Inflammatory macrophage treated with lipopolysaccharide for 4 hours (primary cell): Measurements from ENCODE around the gene SLU7.

Source experiments
- DNase-seq: peaks from one replicate; pipeline ENCODE4 v3.0.0-alpha.2; 2020

Gene SLU7

DNA sequence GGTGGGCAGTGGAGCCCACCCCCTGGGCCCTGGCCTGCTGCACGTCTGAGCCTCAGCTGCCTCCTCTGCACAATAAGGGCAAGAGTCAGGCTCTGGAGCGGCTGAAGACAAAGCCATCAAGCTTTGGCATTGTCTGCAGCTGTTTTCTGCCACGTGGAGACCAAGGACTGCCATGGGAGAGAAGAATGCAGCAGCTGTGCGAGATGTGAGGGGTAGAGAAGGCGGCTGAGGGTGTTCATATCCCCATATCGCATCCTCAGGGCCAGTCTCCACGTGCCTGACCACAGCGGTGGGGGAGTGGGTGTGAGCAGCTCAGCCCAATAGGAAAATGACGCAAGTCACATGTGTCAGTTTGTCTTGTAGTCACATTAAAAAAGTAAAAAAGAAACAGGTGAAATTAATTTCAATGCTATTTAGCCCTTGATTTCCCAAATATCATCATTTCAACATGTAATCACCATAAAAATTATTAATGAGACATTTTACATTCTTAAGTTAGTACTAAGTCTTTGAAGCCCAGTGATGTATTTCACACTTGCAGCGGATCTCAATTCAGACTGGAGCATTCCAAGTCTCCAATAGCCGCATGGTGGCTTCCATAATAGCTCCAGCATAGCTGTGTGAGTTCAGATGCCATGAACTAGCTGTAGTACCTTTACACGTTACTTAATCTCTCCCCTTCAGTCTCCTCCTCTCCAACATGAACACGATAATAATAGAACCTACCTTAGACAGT lies 55.1 kb downstream of the SLU7 start:
- no peak for DNase-seq

DNA sequence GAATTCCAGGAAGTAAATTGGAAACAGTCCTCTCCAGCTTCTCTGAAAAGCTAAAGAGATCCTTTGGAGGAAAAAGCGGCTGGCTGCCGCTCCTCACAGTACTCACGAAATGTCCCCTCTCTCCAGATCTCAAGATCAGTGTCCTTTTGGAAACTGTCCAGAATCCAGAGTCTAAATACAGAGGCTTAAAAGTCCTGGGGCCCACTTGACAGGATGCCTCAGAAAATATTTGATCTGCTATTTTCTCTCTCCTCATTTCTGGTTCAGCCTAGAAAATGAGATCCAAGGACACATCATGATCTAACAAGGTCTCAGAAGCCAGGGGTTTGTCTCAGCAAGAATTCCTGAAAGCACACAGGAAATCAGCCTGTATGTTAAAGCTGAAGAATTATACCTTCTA lies 55.7 kb downstream of the SLU7 start:
- DNase-seq: no peak

- no peak for DNase-seq
Observed at GRCh38 chr5:160361624-160362228, 57.2 kb downstream of the SLU7 start.

- no peak for DNase-seq
Observed at GRCh38 chr5:160360310-160360709, 58.6 kb downstream of the SLU7 start.

GRCh38 chr5:160359816-160360215 lies 59.1 kb downstream of the SLU7 start:
- no peak for DNase-seq

DNA sequence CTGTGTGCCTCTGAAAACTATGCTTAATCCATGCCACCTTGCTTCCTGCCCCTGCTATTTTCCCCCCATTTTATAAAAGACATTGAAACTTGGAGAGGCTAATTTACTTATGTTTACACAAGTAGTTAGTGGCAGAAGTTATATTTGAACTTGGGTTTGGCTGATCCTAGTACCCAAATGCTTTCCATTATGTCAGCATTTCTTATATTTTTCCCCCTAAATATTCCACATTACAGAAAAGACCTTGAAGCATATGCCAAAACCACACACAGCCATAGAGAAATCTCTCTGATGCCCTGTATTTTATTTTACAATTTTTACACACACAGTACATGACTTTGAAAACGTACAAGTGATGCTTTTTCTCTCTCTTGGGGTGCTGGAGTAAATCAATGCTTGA lies 59.6 kb downstream of the SLU7 start:
- no peak for DNase-seq

- no peak for DNase-seq
Observed at GRCh38 chr5:160357861-160358411, 60.9 kb downstream of the SLU7 start.

GRCh38 chr5:160357394-160357793 lies 61.5 kb downstream of the SLU7 start:
- DNase-seq: no peak

DNA sequence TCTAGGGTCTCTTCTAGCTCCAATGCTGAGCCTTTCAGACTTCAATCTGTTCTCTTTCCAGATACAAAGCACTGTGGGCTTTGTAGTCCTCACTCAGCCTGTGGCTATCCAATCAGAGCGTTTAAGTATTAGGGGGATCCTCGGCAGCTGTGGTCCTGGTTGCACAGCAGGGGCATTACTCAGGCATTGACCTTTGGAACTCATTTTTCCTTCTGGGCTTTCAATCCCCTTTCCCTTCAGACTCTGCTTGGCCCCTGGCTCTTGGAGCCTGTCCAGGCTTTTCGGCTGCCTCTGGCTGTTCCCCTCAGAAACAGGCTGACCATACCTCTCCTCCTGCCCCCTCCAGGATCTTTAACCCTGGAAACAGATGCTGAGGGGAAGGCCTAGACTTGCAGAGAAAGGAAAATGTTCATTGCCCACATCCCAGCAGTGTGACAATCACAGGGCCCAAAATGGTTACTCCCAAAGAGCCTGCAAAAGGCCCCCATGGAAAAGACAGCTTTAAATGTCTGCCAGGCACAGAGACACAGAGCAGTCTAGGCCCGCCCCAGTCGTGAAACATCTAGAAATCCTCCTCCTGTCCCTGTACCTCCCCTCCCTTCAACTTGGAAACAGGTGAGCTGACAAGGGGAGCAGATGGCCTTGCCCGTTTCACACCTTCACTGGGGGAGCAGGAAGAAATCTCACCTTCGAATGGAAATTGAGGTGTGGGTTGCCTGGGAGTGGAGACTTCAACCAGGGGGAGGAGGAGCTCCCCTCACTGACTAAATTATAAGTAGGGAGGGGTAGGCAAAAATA lies 62.1 kb downstream of the SLU7 start:
- no peak for DNase-seq

DNA sequence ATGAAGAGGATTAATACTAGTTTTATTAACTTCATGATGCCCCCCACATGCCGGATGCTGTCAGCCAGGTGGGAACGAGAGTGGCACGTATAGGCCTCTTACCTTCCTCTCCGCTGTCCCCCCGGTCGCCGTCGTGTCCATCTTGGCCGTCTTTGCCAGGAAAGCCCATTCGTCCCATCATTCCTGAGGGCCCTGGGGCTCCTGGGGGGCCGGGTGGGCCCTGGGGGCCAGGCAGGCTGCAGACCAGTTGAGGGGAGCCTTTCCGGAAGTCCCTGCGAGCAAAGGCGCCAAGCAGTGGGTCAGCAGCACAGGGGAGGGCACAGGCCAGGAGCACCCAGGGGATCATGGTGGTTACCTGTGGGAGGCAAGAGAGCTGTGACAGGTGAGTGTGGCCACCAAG lies 64.2 kb downstream of the SLU7 start:
- DNase-seq: no peak

DNA sequence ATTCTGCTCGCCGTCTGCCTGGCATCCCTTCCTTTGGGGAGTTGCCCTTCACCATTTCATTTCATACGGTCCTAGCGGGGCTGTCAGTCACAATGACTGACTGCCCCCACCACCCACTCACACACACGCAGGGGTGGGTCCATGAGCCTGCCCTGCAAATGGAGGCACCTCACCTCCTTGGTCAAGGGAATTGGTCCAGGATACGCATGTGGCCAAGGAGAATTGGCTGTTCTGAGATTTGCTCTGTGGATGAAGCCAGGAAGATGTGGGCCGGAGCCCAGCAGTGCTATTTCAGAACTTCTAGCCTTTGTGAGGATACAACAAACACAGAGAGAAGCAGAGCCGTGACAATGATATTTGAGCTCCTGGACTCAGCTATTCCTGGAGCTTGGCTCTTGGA lies 65.5 kb downstream of the SLU7 start:
- no peak for DNase-seq

GRCh38 chr5:160352308-160352707 lies 66.6 kb downstream of the SLU7 start:
- DNase-seq: no peak
